ENCODE data around the gene LINGO1.

Gene LINGO1

GRCh38 chr15:77631745-77632533 lies 773 bp downstream of the LINGO1 start:
- no peak for DNase-seq (ENCODE audit: low spot score)

GRCh38 chr15:77630956-77631744 lies 1.6 kb downstream of the LINGO1 start:
- no peak for DNase-seq (ENCODE audit: low spot score)

- DNase-seq (ENCODE audit: low spot score) = no peak
Observed at GRCh38 chr15:77630056-77630455, 2.7 kb downstream of the LINGO1 start.

GRCh38 chr15:77629070-77630030 lies 3.4 kb downstream of the LINGO1 start:
- DNase-seq (ENCODE audit: low spot score) = no peak

DNA sequence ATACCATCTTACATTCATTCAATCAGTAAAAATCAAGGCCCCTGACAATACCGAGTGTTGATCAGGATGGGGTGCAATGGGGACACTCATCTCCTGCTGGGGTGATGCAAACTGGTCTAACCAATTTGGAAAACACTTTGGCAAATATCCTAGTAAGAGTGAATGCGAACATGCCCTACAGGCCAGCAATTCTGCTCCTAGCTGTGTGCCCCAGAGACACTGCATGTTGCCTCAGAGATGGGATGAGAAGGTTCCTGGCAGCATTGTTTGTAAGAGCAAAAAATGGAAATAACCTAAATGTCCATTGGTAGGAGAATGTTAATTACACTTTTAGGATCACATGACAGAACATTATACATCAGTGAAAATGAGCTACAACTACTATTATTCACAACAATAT lies 4.7 kb downstream of the LINGO1 start:
- DNase-seq (ENCODE audit: low spot score) = no peak

- no peak for DNase-seq (ENCODE audit: low spot score)
Observed at GRCh38 chr15:77627581-77627980, 5.1 kb downstream of the LINGO1 start.

DNA sequence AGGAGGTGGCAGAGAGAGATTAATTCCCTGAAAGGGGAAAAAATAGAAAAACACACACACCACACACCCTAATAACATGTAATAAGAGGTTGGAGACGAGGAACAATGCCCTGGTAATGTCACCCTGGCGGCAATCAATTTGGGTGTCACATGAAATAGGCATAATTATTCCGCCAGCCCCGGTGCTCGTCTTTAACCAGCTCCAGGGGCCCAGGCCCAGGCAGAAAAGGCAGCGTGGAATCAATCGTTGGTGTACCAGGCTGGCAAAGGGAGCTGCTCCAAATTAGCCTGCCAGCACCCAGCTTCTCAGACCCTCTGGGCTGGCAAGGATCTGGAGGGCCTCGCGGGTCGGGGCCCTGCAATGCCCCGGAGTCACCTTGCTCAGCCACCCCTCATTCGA lies 5.6 kb downstream of the LINGO1 start:
- no peak for DNase-seq (ENCODE audit: low spot score)

DNA sequence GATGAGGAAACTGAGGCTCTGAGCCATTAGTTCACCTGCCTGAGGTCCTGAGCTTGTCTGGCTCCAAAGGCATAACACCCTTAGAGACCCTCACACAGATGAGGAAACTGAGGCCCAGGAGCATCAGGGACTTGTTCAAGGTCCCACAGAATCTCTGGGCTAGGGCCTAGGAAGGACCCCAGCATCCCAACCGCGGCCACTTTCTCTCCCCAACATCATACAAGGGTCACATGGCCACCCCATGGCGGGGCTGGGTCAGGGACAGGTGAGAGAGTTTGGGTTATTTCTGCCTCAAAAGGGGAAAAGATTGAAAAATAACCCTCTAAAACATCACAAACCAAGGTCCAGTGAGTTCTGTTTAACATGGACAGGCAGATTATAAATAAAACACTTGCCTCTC lies 6.7 kb downstream of the LINGO1 start:
- no peak for DNase-seq (ENCODE audit: low spot score)

DNA sequence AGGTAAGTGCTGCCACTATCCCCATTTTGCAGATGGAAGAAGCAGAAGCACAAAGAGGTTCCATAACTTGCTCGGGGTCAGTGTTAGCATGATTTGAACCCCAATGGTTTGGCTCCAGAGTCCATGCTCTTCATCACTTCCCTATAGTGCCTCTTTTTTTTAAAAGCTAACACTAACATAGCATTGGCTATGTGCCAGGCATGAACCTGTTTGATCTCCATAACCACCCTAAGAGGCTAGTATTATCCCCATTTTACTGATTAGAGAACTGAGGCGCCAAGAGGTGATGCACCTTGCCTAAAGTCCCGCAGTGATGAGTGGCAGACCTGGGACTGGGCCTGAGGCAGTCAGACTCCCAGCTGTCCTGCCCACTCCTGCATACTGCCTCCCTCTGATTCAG lies 7.3 kb downstream of the LINGO1 start:
- no peak for DNase-seq (ENCODE audit: low spot score)

GRCh38 chr15:77624868-77625267 lies 7.8 kb downstream of the LINGO1 start:
- DNase-seq (ENCODE audit: low spot score) = no peak

- no peak for DNase-seq (ENCODE audit: low spot score)
Observed at GRCh38 chr15:77623755-77624524, 8.8 kb downstream of the LINGO1 start.

GRCh38 chr15:77622934-77623754 lies 9.6 kb downstream of the LINGO1 start:
- no peak for DNase-seq (ENCODE audit: low spot score)

DNA sequence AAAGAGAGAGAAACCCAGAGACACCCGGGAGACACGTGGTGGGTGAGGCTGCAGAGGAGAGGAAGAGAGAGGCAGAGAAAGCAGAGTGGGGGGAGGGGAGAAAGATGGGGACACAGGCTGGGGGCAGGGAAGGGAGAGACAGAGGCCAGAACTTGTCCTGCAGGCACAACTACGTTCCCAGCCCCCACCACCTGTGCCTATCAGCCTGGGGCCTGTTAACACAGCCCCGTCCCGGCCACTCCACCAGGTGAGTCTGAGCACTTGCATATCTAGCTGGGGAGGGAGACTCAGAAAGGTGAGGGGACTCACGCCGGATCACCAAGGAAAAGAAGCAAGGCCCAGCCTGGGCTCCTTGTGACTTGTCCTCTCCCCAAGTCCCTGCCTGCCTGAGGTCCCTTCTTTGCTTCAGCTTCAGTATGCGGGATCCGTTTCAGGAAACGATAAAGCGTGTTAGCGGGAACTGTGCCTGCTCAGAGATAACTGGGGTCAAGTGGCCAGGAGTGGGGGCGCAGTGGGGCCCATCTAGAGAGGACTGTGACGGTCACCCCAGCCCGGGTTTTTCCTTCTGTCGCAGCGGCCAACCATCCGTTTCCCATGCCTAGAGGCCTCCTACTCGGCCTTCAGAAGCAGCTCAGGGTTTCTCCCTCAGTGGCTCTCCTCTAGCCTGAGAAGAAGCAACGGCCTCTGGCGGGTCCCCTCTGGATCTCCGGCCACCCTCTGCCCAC lies 10.3 kb downstream of the LINGO1 start:
- no peak for DNase-seq (ENCODE audit: low spot score)

- DNase-seq (ENCODE audit: low spot score) = no peak
Observed at GRCh38 chr15:77621847-77622208, 10.9 kb downstream of the LINGO1 start.

- no peak for DNase-seq (ENCODE audit: low spot score)
Observed at GRCh38 chr15:77620960-77621647, 11.6 kb downstream of the LINGO1 start.

GRCh38 chr15:77620297-77620696 lies 12.4 kb downstream of the LINGO1 start:
- DNase-seq (ENCODE audit: low spot score) = no peak

- DNase-seq (ENCODE audit: low spot score) = no peak
Observed at GRCh38 chr15:77619883-77620282, 12.8 kb downstream of the LINGO1 start.

DNA sequence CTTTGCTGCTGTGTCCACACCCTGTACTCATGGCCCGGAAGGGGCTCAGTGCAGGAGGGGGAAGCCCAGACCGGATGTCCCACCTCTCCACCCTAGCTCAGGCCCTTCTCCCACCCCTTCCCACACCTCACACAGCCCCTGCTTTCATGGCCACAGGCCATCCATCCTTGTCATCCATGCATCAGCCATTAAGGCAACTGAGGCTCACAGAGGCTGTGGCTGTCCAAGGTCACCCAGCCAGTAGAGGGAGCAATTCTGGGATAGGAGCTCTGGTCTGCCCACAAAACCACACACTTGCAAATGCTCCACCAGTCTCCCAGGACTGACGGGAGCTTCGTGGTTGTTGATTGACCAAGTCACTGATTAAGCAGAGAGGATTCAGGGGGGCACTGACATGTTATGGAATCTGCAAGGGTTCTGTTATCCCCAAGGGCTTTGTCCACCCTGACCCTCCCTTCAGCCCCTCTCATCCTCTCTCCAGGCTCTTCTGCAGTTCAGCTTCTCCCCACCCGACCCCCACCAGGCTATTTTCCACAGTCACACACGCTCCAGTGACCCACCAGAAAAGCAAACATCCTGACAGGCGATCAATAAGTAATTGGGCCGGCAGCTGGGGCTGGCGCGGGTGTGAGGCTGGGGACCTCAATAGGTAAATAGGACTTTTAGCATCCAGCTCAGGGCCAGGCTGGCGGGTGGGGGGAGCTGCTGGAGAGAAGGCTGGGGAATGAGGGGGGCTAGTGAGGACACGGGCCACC lies 15.1 kb downstream of the LINGO1 start:
- peak; percentile 46 for DNase-seq (ENCODE audit: low spot score)

DNA sequence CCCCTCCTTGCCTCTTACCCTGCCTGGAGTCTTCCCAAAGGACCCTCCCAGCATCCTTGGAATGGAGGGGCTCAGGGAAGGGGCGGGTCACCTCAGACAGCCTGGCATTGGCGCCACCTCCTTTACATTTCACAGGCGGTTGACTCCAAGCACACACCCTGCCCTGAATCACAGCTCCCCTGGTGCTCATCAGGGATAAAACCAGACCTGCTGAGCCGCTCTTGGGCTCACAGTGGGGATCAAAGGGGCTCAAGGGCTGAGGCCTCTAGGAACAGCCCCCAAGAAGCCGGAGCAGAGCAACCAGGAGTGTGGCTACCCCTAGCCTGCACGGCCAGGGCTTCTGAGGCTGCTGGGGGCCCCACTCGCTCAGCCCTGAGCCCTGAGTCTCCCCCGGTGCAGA lies 16.6 kb downstream of the LINGO1 start:
- peak; percentile 36 for DNase-seq (ENCODE audit: low spot score)
